Panc1 (cell line): Measurements from ENCODE around the gene NELFB.

Source experiments
- CTCF ChIP-seq: fragments of 450-650 bp; IDR thresholded peaks from 2 replicates; pipeline ENCODE4 v1.5.1; 2017; ENCODE audit warnings: mild to moderate bottlenecking
- POLR2AphosphoS5 ChIP-seq: IDR thresholded peaks from 2 replicates; pipeline ENCODE4 v1.6.1; 2012; ENCODE audit warnings: mild to moderate bottlenecking, low read depth, low read length, moderate library complexity
- REST ChIP-seq, 2 experiments: IDR thresholded peaks; 2 replicates each; pipeline ENCODE4 v1.6.1; 2011 to 2012; ENCODE audit warnings: low read depth in 2 of 2, control low read depth in 1 of 2, low read length in 1 of 2, mild to moderate bottlenecking in 1 of 2, moderate library complexity in 1 of 2; ENCODE audit not compliant: insufficient read depth in 1 of 2
- TCF7L2 ChIP-seq: IDR thresholded peaks from 2 replicates; pipeline ENCODE4 v1.6.1; 2011; ENCODE audit warnings: mild to moderate bottlenecking, low read depth, low read length, inconsistent platforms

- TF ChIP-seq CTCF (no peak), TCF7L2 (no peak), REST (IDR thresholded peaks at IDR 0.05; ENCODE audit: insufficient read depth in 1 of 2, low read depth in 2 of 2, low read length in 1 of 2) (no peak), POLR2AphosphoS5 (no peak)
Observed at GRCh38 chr9:137316012-137316981, 61.2 kb downstream of the NELFB start.
